Parathyroid adenoma (tissue), 2 donors: ENCODE results near the gene COL2A1.
A peak's percentile ranks its signal among the peaks of the same experiment; 100 is the strongest.

Experiments
- H2AFZ ChIP-seq: fragments of 300-600 bp; sonication (generic); one replicate; pipeline ENCODE4 v1.7.0; 2017; ENCODE audit warnings: antibody characterized with exemption, mild to moderate bottlenecking
- H3K27ac ChIP-seq: fragments of 300-600 bp; sonication (generic); one replicate; pipeline ENCODE4 v1.7.0; 2017
- H3K27me3 ChIP-seq: fragments of 300-600 bp; sonication (generic); one replicate; pipeline ENCODE4 v1.7.0; 2017; ENCODE audit warnings: low read length; ENCODE audit not compliant: control insufficient read depth, insufficient read depth
- H3K36me3 ChIP-seq: fragments of 300-600 bp; sonication (generic); one replicate; pipeline ENCODE4 v1.7.0; 2017; ENCODE audit warnings: low read length; ENCODE audit not compliant: control insufficient read depth, insufficient read depth
- H3K4me1 ChIP-seq: fragments of 300-600 bp; sonication (generic); one replicate; pipeline ENCODE4 v1.7.0; 2017; ENCODE audit warnings: control low read depth
- H3K4me2 ChIP-seq: fragments of 300-600 bp; sonication (generic); one replicate; pipeline ENCODE4 v1.7.0; 2017; ENCODE audit warnings: low read length
- H3K4me3 ChIP-seq: fragments of 300-600 bp; sonication (generic); one replicate; pipeline ENCODE4 v1.7.0; 2017; ENCODE audit warnings: low read depth, low read length
- H3K79me2 ChIP-seq: fragments of 300-600 bp; sonication (generic); one replicate; pipeline ENCODE4 v1.7.0; 2017; ENCODE audit warnings: control low read depth
- H3K9ac ChIP-seq: fragments of 300-600 bp; sonication (generic); one replicate; pipeline ENCODE4 v1.7.0; 2017; ENCODE audit warnings: mild to moderate bottlenecking
- H3K9me3 ChIP-seq: fragments of 300-600 bp; sonication (generic); one replicate; pipeline ENCODE4 v1.7.0; 2017; ENCODE audit warnings: low read length; ENCODE audit not compliant: control insufficient read depth
- CTCF ChIP-seq: fragments of 300-600 bp; sonication (generic); IDR thresholded peaks from one replicate; pipeline ENCODE4 v1.7.0; 2017; ENCODE audit warnings: antibody characterized with exemption, mild to moderate bottlenecking
- donor health status: primary hyperparathyroidism.

Gene COL2A1

GRCh38 chr12:47990351-47991105 lies 13.7 kb downstream of the COL2A1 start:
- peaks cover 8% of the 10 kb centered on the region for H3K4me1 ChIP-seq
- no peak overlapping the region for H3K4me2 ChIP-seq
- H3K36me3 ChIP-seq: no peaks in the 10 kb centered on the region
- H3K27ac ChIP-seq: no peak overlapping the region
- no peak overlapping the region for H2AFZ ChIP-seq
- H3K79me2 ChIP-seq: no peaks in the 10 kb centered on the region
- no peak overlapping the region for H3K9ac ChIP-seq
- no peaks in the 10 kb centered on the region for H3K9me3 ChIP-seq
- H3K4me3 ChIP-seq: no peak overlapping the region
- TF ChIP-seq CTCF: no peak
- H3K27me3 ChIP-seq: no peaks in the 10 kb centered on the region

GRCh38 chr12:47989666-47990065 lies 14.6 kb downstream of the COL2A1 start:
- Histone ChIP-seq H3K4me1 (peaks cover 8% of the 10 kb centered on the region), H3K9me3 (no peaks in the 10 kb centered on the region), H3K9ac (no peak overlapping the region), H3K4me2 (no peak overlapping the region), H2AFZ (no peak overlapping the region), H3K27ac (no peak overlapping the region), H3K27me3 (no peaks in the 10 kb centered on the region), H3K4me3 (no peak overlapping the region), H3K36me3 (no peaks in the 10 kb centered on the region), H3K79me2 (no peaks in the 10 kb centered on the region)
- TF ChIP-seq CTCF: no peak

DNA sequence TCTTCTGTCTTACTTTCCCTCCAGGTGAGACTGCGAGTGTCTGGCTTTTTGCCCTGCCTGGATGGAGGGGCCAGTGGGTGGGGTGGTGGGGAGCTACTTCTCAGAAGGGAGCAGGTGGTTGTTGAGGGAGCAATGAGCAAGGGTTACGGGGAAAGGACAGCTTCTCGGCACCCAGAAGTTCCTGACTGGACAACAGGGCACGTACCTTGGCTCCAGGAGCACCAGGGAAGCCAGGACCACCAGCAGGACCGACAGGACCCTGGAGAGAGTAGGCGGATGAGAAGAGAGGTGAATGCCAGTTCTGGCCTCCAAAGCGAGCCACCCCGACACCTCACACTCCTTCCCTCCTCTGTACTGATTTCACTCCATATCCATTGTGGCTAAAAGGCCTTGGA lies 15.3 kb downstream of the COL2A1 start:
- no peak for TF ChIP-seq CTCF
- H3K9ac ChIP-seq: no peak overlapping the region
- peaks cover 8% of the 10 kb centered on the region for H3K4me1 ChIP-seq
- H3K36me3 ChIP-seq: no peaks in the 10 kb centered on the region
- H3K79me2 ChIP-seq: no peaks in the 10 kb centered on the region
- H3K27ac ChIP-seq: no peak overlapping the region
- no peaks in the 10 kb centered on the region for H3K9me3 ChIP-seq
- H3K27me3 ChIP-seq: no peaks in the 10 kb centered on the region
- no peak overlapping the region for H2AFZ ChIP-seq
- no peak overlapping the region for H3K4me3 ChIP-seq
- H3K4me2 ChIP-seq: no peak overlapping the region

GRCh38 chr12:47988073-47989022 lies 15.9 kb downstream of the COL2A1 start:
- Histone ChIP-seq H3K9ac (no peak overlapping the region), H2AFZ (peak overlapping the region; percentile 25), H3K9me3 (no peaks in the 10 kb centered on the region), H3K4me3 (no peak overlapping the region), H3K4me2 (no peak overlapping the region), H3K79me2 (no peaks in the 10 kb centered on the region), H3K27me3 (no peaks in the 10 kb centered on the region), H3K27ac (no peak overlapping the region), H3K4me1 (peaks cover 8% of the 10 kb centered on the region), H3K36me3 (no peaks in the 10 kb centered on the region)
- TF ChIP-seq CTCF: no peak
